Smooth muscle cell (in vitro differentiated cells): ENCODE data around the gene ATPAF2. TPM values are rescaled to one million over a fixed set of nuclear protein-coding genes. Genes with fewer than 3 reads are reported as not detected.

ENCODE experiments used
- DNase-seq: peaks from one replicate; lab custom pipeline; 2025; ENCODE audit not compliant: unreplicated experiment; lab: John Stamatoyannopoulos, UW
- H2AFZ ChIP-seq: fragments of 200-600 bp; sonication (generic); 2 replicates; pipeline ENCODE4 v1.6.0; 2016; ENCODE audit warnings: antibody characterized with exemption, low read depth, mild to moderate bottlenecking
- H3F3A ChIP-seq: fragments of 200-600 bp; sonication (generic); 2 replicates; pipeline ENCODE4 v1.6.0; 2017; ENCODE audit warnings: antibody characterized with exemption, low read depth
- H3K27ac ChIP-seq: fragments of 200-600 bp; sonication (generic); 2 replicates; pipeline ENCODE4 v1.5.1; 2016; ENCODE audit warnings: low read depth, mild to moderate bottlenecking
- H3K27me3 ChIP-seq: fragments of 200-600 bp; sonication (generic); 2 replicates; pipeline ENCODE4 v1.6.1; 2016; ENCODE audit warnings: low read depth, mild to moderate bottlenecking
- H3K36me3 ChIP-seq: fragments of 200-600 bp; sonication (generic); 2 replicates; pipeline ENCODE4 v1.5.1; 2016; ENCODE audit warnings: low read depth
- H3K4me1 ChIP-seq: fragments of 200-600 bp; sonication (generic); 2 replicates; pipeline ENCODE4 v1.5.1; 2016; ENCODE audit warnings: low read depth
- H3K4me2 ChIP-seq: fragments of 200-600 bp; sonication (generic); 2 replicates; pipeline ENCODE4 v1.6.0; 2016; ENCODE audit warnings: mild to moderate bottlenecking
- H3K4me3 ChIP-seq: fragments of 200-600 bp; sonication (generic); 2 replicates; pipeline ENCODE4 v1.5.1; 2016; ENCODE audit warnings: mild to moderate bottlenecking
- H3K79me2 ChIP-seq: fragments of 200-600 bp; sonication (generic); 2 replicates; pipeline ENCODE4 v1.6.0; 2016; ENCODE audit warnings: low read depth, mild to moderate bottlenecking
- H3K9ac ChIP-seq: fragments of 200-600 bp; sonication (generic); 2 replicates; pipeline ENCODE4 v1.6.0; 2016; ENCODE audit warnings: low read depth
- H3K9me3 ChIP-seq: fragments of 200-600 bp; sonication (generic); replicated peaks from 2 replicates; pipeline ENCODE4 v1.5.1; 2016; ENCODE audit warnings: low read depth
- H4K20me1 ChIP-seq: fragments of 200-600 bp; sonication (generic); 2 replicates; pipeline ENCODE4 v1.6.0; 2016; ENCODE audit warnings: low read depth
- WGBS: methylation state at CpG from one replicate; pipeline ENCODE4 v1.1.7; 2016; ENCODE audit warnings: low lambda C conversion rate; 5-methylcytosine and 5-hydroxymethylcytosine counted together
- polyA plus RNA-seq: library from polyadenylated mRNA; unstranded; fragments of >200 nt; fragmentation: Nextera tagmentation; extraction: Ambion mirVana; gene quantifications from 2 replicates; pipeline ENCODE4 v1.2.1, GENCODE V29; 2016
- total RNA-seq: library from RNA; depleted of rRNA; stranded (reverse); fragments of >200 nt; gene quantifications from 2 replicates; pipeline ENCODE4 v1.2.3, GENCODE V29; 2014
- TF ChIP-seq, protein P1 (sequence below): fragments of 200-600 bp; sonication (generic); IDR thresholded peaks from 2 replicates; pipeline ENCODE4 v1.5.1; 2017; ENCODE audit warnings: borderline replicate concordance, mild to moderate bottlenecking, antibody characterized with exemption; ENCODE audit not compliant: insufficient read depth, poor library complexity, severe bottlenecking

Gene ATPAF2
- total and polyA plus RNA-seq, 2 experiments from 2014 or later, result 31.0 to 32.3 TPM

DNA sequence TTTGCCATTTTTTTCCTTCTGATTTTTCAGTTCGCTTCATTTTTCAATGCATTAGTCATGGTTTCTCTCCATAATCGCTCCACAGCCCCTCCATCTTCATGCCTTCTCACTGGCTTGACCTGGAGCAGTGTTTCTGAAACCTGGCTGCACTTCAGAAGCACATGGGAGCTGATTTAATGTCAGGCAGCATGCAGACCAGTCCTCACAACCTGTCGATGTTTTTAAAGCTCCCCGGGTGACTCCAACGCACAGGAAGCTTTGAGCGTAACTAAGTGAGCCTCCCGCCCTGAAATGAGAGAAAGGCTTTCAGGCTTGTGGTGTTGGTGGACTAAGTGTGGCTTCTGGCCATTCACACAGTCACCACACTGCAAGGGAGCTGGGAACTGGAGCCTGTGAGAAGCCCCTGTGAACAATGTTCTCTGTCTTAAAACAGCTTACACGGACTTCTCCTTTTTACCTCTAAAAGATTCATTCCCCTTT is 31.9 kb upstream of the ATPAF2 start:
- Histone ChIP-seq H3K4me2 (peak overlapping the region; percentile 65), H3K4me1 (peaks cover 8% of the 10 kb centered on the region), H3K27ac (no peak overlapping the region), H3K9ac (no peak overlapping the region), H3K27me3 (no peaks in the 10 kb centered on the region), H3K4me3 (no peak overlapping the region), H2AFZ (peak overlapping the region; percentile 22), H3K9me3 (no peaks in the 10 kb centered on the region), H4K20me1 (no peaks in the 10 kb centered on the region), H3K79me2 (no peaks in the 10 kb centered on the region), H3F3A (no peaks in the 10 kb centered on the region), H3K36me3 (no peaks in the 10 kb centered on the region)
- no peak for DNase-seq
- WGBS, result 42% methylated on average over 8 of the region's 8 CpGs
- TF ChIP-seq, protein P1, sequence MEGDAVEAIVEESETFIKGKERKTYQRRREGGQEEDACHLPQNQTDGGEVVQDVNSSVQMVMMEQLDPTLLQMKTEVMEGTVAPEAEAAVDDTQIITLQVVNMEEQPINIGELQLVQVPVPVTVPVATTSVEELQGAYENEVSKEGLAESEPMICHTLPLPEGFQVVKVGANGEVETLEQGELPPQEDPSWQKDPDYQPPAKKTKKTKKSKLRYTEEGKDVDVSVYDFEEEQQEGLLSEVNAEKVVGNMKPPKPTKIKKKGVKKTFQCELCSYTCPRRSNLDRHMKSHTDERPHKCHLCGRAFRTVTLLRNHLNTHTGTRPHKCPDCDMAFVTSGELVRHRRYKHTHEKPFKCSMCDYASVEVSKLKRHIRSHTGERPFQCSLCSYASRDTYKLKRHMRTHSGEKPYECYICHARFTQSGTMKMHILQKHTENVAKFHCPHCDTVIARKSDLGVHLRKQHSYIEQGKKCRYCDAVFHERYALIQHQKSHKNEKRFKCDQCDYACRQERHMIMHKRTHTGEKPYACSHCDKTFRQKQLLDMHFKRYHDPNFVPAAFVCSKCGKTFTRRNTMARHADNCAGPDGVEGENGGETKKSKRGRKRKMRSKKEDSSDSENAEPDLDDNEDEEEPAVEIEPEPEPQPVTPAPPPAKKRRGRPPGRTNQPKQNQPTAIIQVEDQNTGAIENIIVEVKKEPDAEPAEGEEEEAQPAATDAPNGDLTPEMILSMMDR, result no peak

DNA sequence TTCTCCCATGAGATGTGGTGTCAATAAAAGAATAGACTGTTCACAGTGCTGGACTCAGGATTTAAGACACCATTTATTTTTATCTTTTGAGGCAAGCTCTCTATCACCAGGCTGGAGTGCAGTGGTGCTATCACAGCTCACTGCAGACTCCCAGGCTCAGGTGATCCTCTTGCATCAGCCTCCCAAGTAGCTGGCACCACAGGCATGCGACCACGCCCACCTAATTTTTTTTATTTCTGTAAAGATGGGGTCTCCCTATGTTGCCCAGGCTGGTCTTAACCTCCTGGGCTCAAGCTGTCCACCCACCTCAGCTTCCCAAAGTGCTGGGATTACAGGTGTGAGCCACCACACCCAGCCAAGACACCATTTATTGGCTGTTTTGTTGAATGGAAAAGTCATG is 30.1 kb upstream of the ATPAF2 start:
- Histone ChIP-seq H3K4me2 (no peak overlapping the region), H3K27ac (no peak overlapping the region), H3F3A (no peaks in the 10 kb centered on the region), H2AFZ (no peak overlapping the region), H3K27me3 (no peaks in the 10 kb centered on the region), H4K20me1 (no peaks in the 10 kb centered on the region), H3K9ac (no peak overlapping the region), H3K79me2 (no peaks in the 10 kb centered on the region), H3K9me3 (no peaks in the 10 kb centered on the region), H3K36me3 (no peaks in the 10 kb centered on the region), H3K4me1 (peaks cover 8% of the 10 kb centered on the region), H3K4me3 (no peak overlapping the region)
- 96% methylated on average over 2 of the region's 2 CpGs for WGBS
- TF ChIP-seq, protein P1, result no peak
- no peak for DNase-seq

DNA sequence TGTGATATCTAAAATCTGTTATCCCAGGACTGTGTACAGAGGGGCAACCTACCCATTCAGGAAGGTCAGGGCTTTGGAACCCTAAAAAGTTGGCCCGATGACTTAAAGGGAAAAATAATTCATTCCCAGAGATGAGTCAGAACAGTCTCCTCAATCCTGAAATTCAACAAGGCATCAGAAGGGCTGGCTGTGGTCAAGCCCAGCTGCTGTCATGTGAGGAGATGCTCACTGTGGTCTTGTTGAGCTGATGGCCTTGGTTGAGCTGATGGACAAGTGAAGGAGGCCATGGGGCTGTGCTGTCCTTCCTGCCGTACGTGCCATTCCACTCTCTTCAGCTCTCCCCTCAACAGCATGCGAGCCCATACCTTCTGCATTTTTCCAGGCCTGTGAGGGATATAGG is 27.9 kb upstream of the ATPAF2 start:
- Histone ChIP-seq H3K4me3 (no peak overlapping the region), H3K9me3 (no peaks in the 10 kb centered on the region), H3K27me3 (no peaks in the 10 kb centered on the region), H3K79me2 (no peaks in the 10 kb centered on the region), H3K9ac (no peak overlapping the region), H3F3A (no peaks in the 10 kb centered on the region), H2AFZ (no peak overlapping the region), H3K36me3 (no peaks in the 10 kb centered on the region), H3K27ac (no peak overlapping the region), H3K4me1 (peaks cover 8% of the 10 kb centered on the region), H4K20me1 (no peaks in the 10 kb centered on the region), H3K4me2 (no peak overlapping the region)
- TF ChIP-seq, protein P1, result no peak
- DNase-seq, result no peak
- WGBS, result 92% methylated on average over 4 of the region's 4 CpGs

DNA sequence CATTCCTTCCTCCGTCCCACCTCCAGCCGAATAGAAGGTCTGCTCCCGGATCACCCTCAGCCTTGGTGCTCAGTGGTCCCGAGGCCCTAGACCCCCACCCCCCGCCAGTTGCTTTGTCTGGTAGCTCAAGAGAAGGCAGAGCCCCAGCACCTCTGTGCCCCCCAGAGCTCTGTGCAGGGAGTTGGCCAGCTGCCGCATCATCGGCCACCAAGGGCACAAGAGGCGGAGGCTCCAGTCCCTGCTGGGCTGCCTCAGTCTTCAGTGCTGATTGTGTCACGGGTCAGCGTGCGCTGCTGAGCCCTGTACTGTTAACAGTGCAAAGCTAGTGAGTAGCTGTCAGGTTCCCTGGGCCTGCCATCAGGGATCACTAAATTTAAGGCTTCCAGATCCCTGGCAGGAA is 26.6 kb upstream of the ATPAF2 start:
- WGBS, result 97% methylated on average over 11 of the region's 11 CpGs
- TF ChIP-seq, protein P1, result no peak
- H3K9ac ChIP-seq, result no peak overlapping the region

More for the DNA sequence above, 26.6 kb upstream of the ATPAF2 start:
- no peaks in the 10 kb centered on the region for H3K36me3 ChIP-seq
- H3K27ac ChIP-seq, result no peak overlapping the region
- peaks cover under 1% of the 10 kb centered on the region for H3K4me1 ChIP-seq
- H3K9me3 ChIP-seq, result no peaks in the 10 kb centered on the region
- no peak overlapping the region for H3K4me2 ChIP-seq
- no peak overlapping the region for H3K4me3 ChIP-seq
- H3K27me3 ChIP-seq, result no peaks in the 10 kb centered on the region
- H3F3A ChIP-seq, result no peaks in the 10 kb centered on the region
- H2AFZ ChIP-seq, result no peak overlapping the region
- H4K20me1 ChIP-seq, result no peaks in the 10 kb centered on the region
- no peaks in the 10 kb centered on the region for H3K79me2 ChIP-seq
- no peak for DNase-seq
